K562 (cell line): Measurements from ENCODE around the gene MTNR1B. TPM values are rescaled to one million over a fixed set of nuclear protein-coding genes. Genes with fewer than 3 reads are reported as not detected.

Experiments used
- ATAC-seq: fragments of 200-7000 bp; cut with Tn5 transposase; 3 replicates; pipeline ENCODE4 v1.9.1; 2020; ENCODE audit warnings: moderate library complexity
- BruUV-seq: library from RNA; stranded (reverse); fragments of 400-500 nt; replicated peaks from 2 replicates; lab custom pipeline; 2021; lab: Mats Ljungman, UMichigan
- CTCF ChIA-PET: fragments of 300-600 bp; formaldehyde crosslinking; extraction: SDS; loops from one replicate; lab custom pipeline; 2021; ENCODE audit warnings: low intra/inter-chr PET ratio; lab: Yijun Ruan, JAX
- POLR2A ChIA-PET: fragments of 300-600, 350-650 bp; sonication (Branson Sonifier 250); formaldehyde crosslinking; extraction: SDS; loops from one replicate; lab custom pipeline; 2021; ENCODE audit warnings: antibody characterized with exemption, inconsistent platforms; lab: Yijun Ruan, JAX
- DNase-seq, 4 experiments: peaks; one replicate each; pipeline versions ENCODE4 v3.0.0 to v3.0.0-alpha.2; 2011 to 2018; ENCODE audit warnings: low spot score in 3 of 4, mixed read lengths in 3 of 4; ENCODE audit errors: extremely low read depth in 1 of 4
- FAIRE-seq: peaks from 2 replicates; lab custom pipeline; 2011; peaks lifted over from hg19 to GRCh38; lab: Jason Lieb, UNC
- H2AFZ ChIP-seq: 2 replicates; pipeline ENCODE4 v1.6.0; 2011; ENCODE audit warnings: low read depth, low read length, control low read depth, inconsistent platforms
- H3K27ac ChIP-seq: fragments of 200-600 bp; 3 replicates; pipeline ENCODE4 v1.8.0; 2011; ENCODE audit warnings: low read depth, mild to moderate bottlenecking, control low read depth, inconsistent platforms, low read length, moderate library complexity, mixed read lengths; ENCODE audit errors: extremely low read depth
- H3K27me3 ChIP-seq, 2 experiments: fragments of 300-600 bp in 1 of 2; 2 replicates in 1 of 2; 3 replicates in 1 of 2; pipeline versions ENCODE4 v1.6.0 to v1.8.0; 2011; ENCODE audit warnings: inconsistent platforms in 2 of 2, low read length in 2 of 2, mild to moderate bottlenecking in 1 of 2, mixed read lengths in 1 of 2, moderate library complexity in 1 of 2; ENCODE audit not compliant: control insufficient read depth in 2 of 2, insufficient read depth in 2 of 2
- H3K36me3 ChIP-seq: fragments of 300-600 bp; 3 replicates; pipeline ENCODE4 v1.8.0; 2011; ENCODE audit warnings: mild to moderate bottlenecking, low read length, inconsistent platforms; ENCODE audit not compliant: control insufficient read depth, insufficient read depth
- H3K4me1 ChIP-seq, 2 experiments: fragments of 200-600 bp in 1 of 2; replicated peaks in 1 of 2; 2 replicates in 1 of 2; 3 replicates in 1 of 2; pipeline versions ENCODE4 v1.5.1 to v1.8.0; 2011; ENCODE audit warnings: inconsistent platforms in 2 of 2, low read length in 2 of 2, mild to moderate bottlenecking in 1 of 2, mixed read lengths in 1 of 2, moderate library complexity in 1 of 2; ENCODE audit not compliant: control insufficient read depth in 2 of 2, insufficient read depth in 2 of 2
- H3K4me2 ChIP-seq: 2 replicates; pipeline ENCODE4 v1.6.1; 2011; ENCODE audit warnings: low read length, control low read depth, inconsistent platforms, mixed read lengths; ENCODE audit not compliant: insufficient read depth
- H3K4me3 ChIP-seq: fragments of 200-600 bp; sonication (generic), shearing (Covaris generic); 2 replicates; pipeline ENCODE4 v1.5.1; 2016; ENCODE audit warnings: control low read depth, inconsistent platforms
- H3K79me2 ChIP-seq: fragments of 200-600 bp; 3 replicates; pipeline ENCODE4 v1.8.0; 2011; ENCODE audit warnings: low read length, inconsistent platforms; ENCODE audit not compliant: control insufficient read depth, insufficient read depth
- H3K9ac ChIP-seq, 2 experiments: 2 replicates each; pipeline versions ENCODE4 v1.6.0 to v1.6.1; 2011; ENCODE audit warnings: low read depth in 2 of 2, low read length in 2 of 2, control low read depth in 1 of 2, inconsistent platforms in 1 of 2, mild to moderate bottlenecking in 1 of 2, mixed read lengths in 1 of 2; ENCODE audit not compliant: insufficient read depth in 1 of 2
- H3K9me1 ChIP-seq: one replicate; pipeline ENCODE4 v1.6.0; 2011; ENCODE audit warnings: inconsistent platforms, mild to moderate bottlenecking, low read length, moderate library complexity; ENCODE audit not compliant: control insufficient read depth, insufficient read depth
- H3K9me3 ChIP-seq: replicated peaks from 2 replicates; pipeline ENCODE4 v1.5.1; 2011; ENCODE audit warnings: low read depth, low read length, inconsistent platforms; ENCODE audit not compliant: control insufficient read depth, insufficient read depth
- H4K20me1 ChIP-seq: replicated peaks from 2 replicates; pipeline ENCODE4 v1.6.1; 2011; ENCODE audit warnings: low read length, inconsistent platforms, mixed read lengths; ENCODE audit not compliant: control insufficient read depth, insufficient read depth
- ARID3A ChIP-seq: IDR thresholded peaks from 2 replicates; pipeline ENCODE4 v1.6.1; 2012; ENCODE audit warnings: low read depth, low read length, improper control_type of control experiment, borderline replicate concordance
- EZH2 ChIP-seq: IDR thresholded peaks from 2 replicates; pipeline ENCODE4 v1.6.1; 2012; ENCODE audit warnings: low read depth, mild to moderate bottlenecking, inconsistent platforms, low read length, borderline replicate concordance
- HCFC1 ChIP-seq: IDR thresholded peaks from 2 replicates; pipeline ENCODE4 v1.6.1; 2012; ENCODE audit warnings: low read depth, low read length, improper control_type of control experiment
- HES1 ChIP-seq: fragments of 450-650 bp; IDR thresholded peaks from 2 replicates; pipeline ENCODE4 v1.6.1; 2016; ENCODE audit warnings: low read depth, mild to moderate bottlenecking, moderate library complexity
- HNRNPLL ChIP-seq: fragments of 200-400 bp; formaldehyde crosslinking; IDR thresholded peaks from 2 replicates; pipeline ENCODE4 v1.6.1; 2017; ENCODE audit warnings: low read length, low read depth, mild to moderate bottlenecking; ENCODE audit not compliant: poor library complexity, severe bottlenecking
- IRF1 ChIP-seq: sonication (generic); formaldehyde crosslinking; IDR thresholded peaks from 2 replicates; pipeline ENCODE4 v1.8.0; 2022; ENCODE audit warnings: missing genetic modification reagents, mild to moderate bottlenecking, borderline replicate concordance
- POLR3G ChIP-seq: IDR thresholded peaks from 2 replicates; pipeline ENCODE4 v1.6.1; 2011; ENCODE audit not compliant: insufficient read length, insufficient replicate concordance; ENCODE audit errors: extremely low read depth
- PRPF4 ChIP-seq: fragments of 200-400 bp; formaldehyde crosslinking; IDR thresholded peaks from one replicate; pipeline ENCODE4 v1.6.1; 2017; ENCODE audit warnings: low read length, low read depth, mild to moderate bottlenecking; ENCODE audit not compliant: insufficient read depth, poor library complexity, severe bottlenecking
- RFX1 ChIP-seq: fragments of 450-650 bp; IDR thresholded peaks from 2 replicates; pipeline ENCODE4 v1.6.1; 2016; ENCODE audit warnings: mild to moderate bottlenecking, moderate library complexity
- SETDB1 ChIP-seq: IDR thresholded peaks from one replicate; pipeline ENCODE4 v1.6.1; 2012; ENCODE audit warnings: low read length, control low read depth, inconsistent platforms
- SMC3 ChIP-seq: conservative IDR thresholded peaks from 2 replicates; pipeline ENCODE4 v1.6.1; 2011; ENCODE audit warnings: low read depth, low read length, improper control_type of control experiment; ENCODE audit not compliant: insufficient read depth
- STAT5A ChIP-seq: IDR thresholded peaks from 2 replicates; pipeline ENCODE4 v1.6.1; 2012; ENCODE audit warnings: low read length, inconsistent platforms, borderline replicate concordance
- STAT5B ChIP-seq: fragments of 250-450 bp; sonication (Bioruptor Pico); IDR thresholded peaks from 2 replicates; pipeline ENCODE4 v1.8.0; 2021; ENCODE audit warnings: mild to moderate bottlenecking, inconsistent platforms
- ZC3H11A ChIP-seq: IDR thresholded peaks from 2 replicates; pipeline ENCODE4 v1.6.1; 2012; ENCODE audit warnings: low read depth, low read length, improper control_type of control experiment
- WGBS: fragments of 100-300 bp; shearing (Covaris generic); methylation state at CpG from one replicate; pipeline ENCODE4 v1.1.6; 2016; ENCODE audit warnings: low coverage, mixed read lengths; ENCODE audit not compliant: insufficient coverage; ENCODE audit errors: missing lambda C conversion rate; 5-methylcytosine and 5-hydroxymethylcytosine counted together
- in situ Hi-C: fragments of 300-500 bp; cut with MboI; formaldehyde crosslinking; loops from 4 replicates; pipeline ENCODE4 v1.15.0; 2018; ENCODE audit warnings: inconsistent platforms, mixed read lengths
- intact Hi-C: fragments of 100-400 bp; cut with micrococcal nuclease; formaldehyde crosslinking; loops from 2 replicates; pipeline ENCODE4 v1.14.2; 2022
- polyA plus RNA-seq, 8 experiments: library from polyadenylated mRNA; depleted of rRNA in 4 of 8; stranded (reverse) in 5 of 8; unstranded in 3 of 8; fragments of >200 nt; fragmentation: Nextera tagmentation in 2 of 8; fragmentation: Illumina TruSeq in 1 of 8; extraction: Ambion mirVana in 2 of 8; extraction: Trizol in 1 of 8; gene quantifications; 2 replicates each; pipeline versions ENCODE4 v1.2.1 to v1.2.3, GENCODE V29; 2011 to 2014; ENCODE audit warnings: inconsistent platforms in 1 of 8, missing spikeins in 1 of 8
- total RNA-seq, 7 experiments: library from RNA; depleted of rRNA in 6 of 7; stranded (reverse); fragments of >200 nt in 6 of 7; fragmentation: Illumina TruSeq in 2 of 7; extraction: Trizol in 2 of 7; gene quantifications; 2 replicates each; pipeline versions ENCODE4 v1.2.1 to v1.2.3, GENCODE V29; 2011 to 2021; ENCODE audit warnings: low replicate concordance in 1 of 7
- TF ChIP-seq, protein P1 (sequence below), 2 experiments: fragments of 150-350 bp in 1 of 2; IDR thresholded peaks; 2 replicates each; pipeline ENCODE4 v1.6.1; 2012 to 2016; ENCODE audit warnings: low read depth in 2 of 2, low read length in 2 of 2, mild to moderate bottlenecking in 1 of 2, moderate library complexity in 1 of 2

Gene MTNR1B
- total and polyA plus RNA-seq, 9 of the 15 experiments (the other 6 are each of a cell fraction or from before 2014, with no cell fraction given) = not detected

GRCh38 chr11:92967178-92967577 lies 2.3 kb upstream of the MTNR1B start:
- H2AFZ ChIP-seq = no peak overlapping the region
- in situ Hi-C loops (no loop called here), intact Hi-C loops (no loop called here)
- no peak overlapping the region for H3K4me3 ChIP-seq
- WGBS = 0% methylated on average over 2 of the region's 2 CpGs
- no peak overlapping the region for H3K27ac ChIP-seq
- H3K79me2 ChIP-seq = no peaks in the 10 kb centered on the region
- ChIA-PET CTCF (no interaction called here), POLR2A (no interaction called here)
- no peaks in the 10 kb centered on the region for H3K36me3 ChIP-seq
- no peaks in the 10 kb centered on the region for H3K9me3 ChIP-seq
- peaks cover 0 to 12% of the 10 kb centered on the region in 2 experiments; a peak in 2 of 5 replicates for H3K27me3 ChIP-seq
- H4K20me1 ChIP-seq = no peaks in the 10 kb centered on the region
- no peaks in the 10 kb centered on the region for H3K9me1 ChIP-seq
- TF ChIP-seq ARID3A (no peak), POLR3G (no peak), STAT5A (no peak), IRF1 (CRISPR knock-in tag) (no peak), STAT5B (CRISPR knock-in tag) (no peak), HNRNPLL (no peak), HES1 (no peak), ZC3H11A (no peak), PRPF4 (no peak), RFX1 (no peak), EZH2 (no peak), HCFC1 (no peak), SETDB1 (no peak), SMC3 (no peak)
- TF ChIP-seq, protein P1, sequence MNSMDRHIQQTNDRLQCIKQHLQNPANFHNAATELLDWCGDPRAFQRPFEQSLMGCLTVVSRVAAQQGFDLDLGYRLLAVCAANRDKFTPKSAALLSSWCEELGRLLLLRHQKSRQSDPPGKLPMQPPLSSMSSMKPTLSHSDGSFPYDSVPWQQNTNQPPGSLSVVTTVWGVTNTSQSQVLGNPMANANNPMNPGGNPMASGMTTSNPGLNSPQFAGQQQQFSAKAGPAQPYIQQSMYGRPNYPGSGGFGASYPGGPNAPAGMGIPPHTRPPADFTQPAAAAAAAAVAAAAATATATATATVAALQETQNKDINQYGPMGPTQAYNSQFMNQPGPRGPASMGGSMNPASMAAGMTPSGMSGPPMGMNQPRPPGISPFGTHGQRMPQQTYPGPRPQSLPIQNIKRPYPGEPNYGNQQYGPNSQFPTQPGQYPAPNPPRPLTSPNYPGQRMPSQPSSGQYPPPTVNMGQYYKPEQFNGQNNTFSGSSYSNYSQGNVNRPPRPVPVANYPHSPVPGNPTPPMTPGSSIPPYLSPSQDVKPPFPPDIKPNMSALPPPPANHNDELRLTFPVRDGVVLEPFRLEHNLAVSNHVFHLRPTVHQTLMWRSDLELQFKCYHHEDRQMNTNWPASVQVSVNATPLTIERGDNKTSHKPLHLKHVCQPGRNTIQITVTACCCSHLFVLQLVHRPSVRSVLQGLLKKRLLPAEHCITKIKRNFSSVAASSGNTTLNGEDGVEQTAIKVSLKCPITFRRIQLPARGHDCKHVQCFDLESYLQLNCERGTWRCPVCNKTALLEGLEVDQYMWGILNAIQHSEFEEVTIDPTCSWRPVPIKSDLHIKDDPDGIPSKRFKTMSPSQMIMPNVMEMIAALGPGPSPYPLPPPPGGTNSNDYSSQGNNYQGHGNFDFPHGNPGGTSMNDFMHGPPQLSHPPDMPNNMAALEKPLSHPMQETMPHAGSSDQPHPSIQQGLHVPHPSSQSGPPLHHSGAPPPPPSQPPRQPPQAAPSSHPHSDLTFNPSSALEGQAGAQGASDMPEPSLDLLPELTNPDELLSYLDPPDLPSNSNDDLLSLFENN (IDR thresholded peaks at IDR 0.05; ENCODE audit: low read depth in 2 of 2, low read length in 2 of 2) = no peak
- no peak for FAIRE-seq
- BruUV-seq = no TSS peak
- no peak overlapping the region for H3K9ac ChIP-seq
- no peak overlapping the region for H3K4me2 ChIP-seq
- DNase-seq = no peak
- peaks cover 0 to 4% of the 10 kb centered on the region in 2 experiments; a peak in 2 of 5 replicates for H3K4me1 ChIP-seq
- no peak for ATAC-seq
